ENCODE measurements around the gene CLTB.
"Not testable (repeated sequence)": the region's sequence is repeated elsewhere in the genome, so short reads cannot be mapped to it uniquely, and the experiment has no call there.

The CLTB gene

GRCh38 chr5:176429972-176430371 lies 13.6 kb upstream of the CLTB start:
- no peak for DNase-seq (ENCODE audit: extremely low read depth in 1 of 2, low read depth in 1 of 2)

- DNase-seq (ENCODE audit: extremely low read depth in 1 of 2, low read depth in 1 of 2), result no peak
Observed at GRCh38 chr5:176427971-176428370, 11.6 kb upstream of the CLTB start.

- DNase-seq (ENCODE audit: extremely low read depth in 1 of 2, low read depth in 1 of 2), result no peak
Observed at GRCh38 chr5:176426876-176427275, 10.5 kb upstream of the CLTB start.

- DNase-seq (ENCODE audit: extremely low read depth in 1 of 2, low read depth in 1 of 2), result no peak
Observed at GRCh38 chr5:176425791-176426190, 9.5 kb upstream of the CLTB start.

- DNase-seq (ENCODE audit: extremely low read depth in 1 of 2, low read depth in 1 of 2), result no peak
Observed at GRCh38 chr5:176425138-176425537, 8.8 kb upstream of the CLTB start.

GRCh38 chr5:176424181-176424580 lies 7.8 kb upstream of the CLTB start:
- no peak for DNase-seq (ENCODE audit: extremely low read depth in 1 of 2, low read depth in 1 of 2)

GRCh38 chr5:176420972-176421544 lies 4.7 kb upstream of the CLTB start:
- no peak for DNase-seq (ENCODE audit: extremely low read depth in 1 of 2, low read depth in 1 of 2)

- no peak for DNase-seq (ENCODE audit: extremely low read depth in 1 of 2, low read depth in 1 of 2)
Observed at GRCh38 chr5:176420086-176420485, 3.7 kb upstream of the CLTB start.

- no peak for DNase-seq (ENCODE audit: extremely low read depth in 1 of 2, low read depth in 1 of 2)
Observed at GRCh38 chr5:176418251-176418650, 1.9 kb upstream of the CLTB start.

- DNase-seq (ENCODE audit: extremely low read depth in 1 of 2, low read depth in 1 of 2), result no peak
Observed at GRCh38 chr5:176416965-176417364, 626 bp upstream of the CLTB start.

GRCh38 chr5:176415240-176415951 lies 943 bp downstream of the CLTB start:
- no peak for DNase-seq (ENCODE audit: extremely low read depth in 1 of 2, low read depth in 1 of 2)

- no peak for DNase-seq (ENCODE audit: extremely low read depth in 1 of 2, low read depth in 1 of 2)
Observed at GRCh38 chr5:176414704-176415103, 1.6 kb downstream of the CLTB start.

GRCh38 chr5:176413709-176414191 lies 2.6 kb downstream of the CLTB start:
- DNase-seq (ENCODE audit: extremely low read depth in 1 of 2, low read depth in 1 of 2), result no peak

- no peak for DNase-seq (ENCODE audit: extremely low read depth in 1 of 2, low read depth in 1 of 2)
Observed at GRCh38 chr5:176413255-176413565, 3.1 kb downstream of the CLTB start.

- no peak for DNase-seq (ENCODE audit: extremely low read depth in 1 of 2, low read depth in 1 of 2)
Observed at GRCh38 chr5:176412517-176413254, 3.7 kb downstream of the CLTB start.

GRCh38 chr5:176410486-176411180 lies 5.7 kb downstream of the CLTB start:
- no peak for DNase-seq (ENCODE audit: extremely low read depth in 1 of 2, low read depth in 1 of 2)

- no peak for DNase-seq (ENCODE audit: extremely low read depth in 1 of 2, low read depth in 1 of 2)
Observed at GRCh38 chr5:176409765-176410164, 6.6 kb downstream of the CLTB start.

- no peak for DNase-seq (ENCODE audit: extremely low read depth in 1 of 2, low read depth in 1 of 2)
Observed at GRCh38 chr5:176408590-176408989, 7.7 kb downstream of the CLTB start.

- not testable (repeated sequence) for DNase-seq (ENCODE audit: extremely low read depth in 1 of 2, low read depth in 1 of 2)
Observed at GRCh38 chr5:176408252-176408573, 8.1 kb downstream of the CLTB start.

GRCh38 chr5:176407456-176408251 lies 8.7 kb downstream of the CLTB start:
- DNase-seq (ENCODE audit: extremely low read depth in 1 of 2, low read depth in 1 of 2), result no peak
